NCI-H2171 treated with DMSO at 0.1 percent for 48 hours (cell line): Measurements from ENCODE around the gene FBXO28.
"Not testable (repeated sequence)": the region's sequence is repeated elsewhere in the genome, so short reads cannot be mapped to it uniquely, and the experiment has no call there.

ENCODE experiments used
- DNase-seq: peaks from one replicate; lab custom pipeline; 2025; lab: John Stamatoyannopoulos, UW

The FBXO28 gene, protein sequence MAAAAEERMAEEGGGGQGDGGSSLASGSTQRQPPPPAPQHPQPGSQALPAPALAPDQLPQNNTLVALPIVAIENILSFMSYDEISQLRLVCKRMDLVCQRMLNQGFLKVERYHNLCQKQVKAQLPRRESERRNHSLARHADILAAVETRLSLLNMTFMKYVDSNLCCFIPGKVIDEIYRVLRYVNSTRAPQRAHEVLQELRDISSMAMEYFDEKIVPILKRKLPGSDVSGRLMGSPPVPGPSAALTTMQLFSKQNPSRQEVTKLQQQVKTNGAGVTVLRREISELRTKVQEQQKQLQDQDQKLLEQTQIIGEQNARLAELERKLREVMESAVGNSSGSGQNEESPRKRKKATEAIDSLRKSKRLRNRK

DNA sequence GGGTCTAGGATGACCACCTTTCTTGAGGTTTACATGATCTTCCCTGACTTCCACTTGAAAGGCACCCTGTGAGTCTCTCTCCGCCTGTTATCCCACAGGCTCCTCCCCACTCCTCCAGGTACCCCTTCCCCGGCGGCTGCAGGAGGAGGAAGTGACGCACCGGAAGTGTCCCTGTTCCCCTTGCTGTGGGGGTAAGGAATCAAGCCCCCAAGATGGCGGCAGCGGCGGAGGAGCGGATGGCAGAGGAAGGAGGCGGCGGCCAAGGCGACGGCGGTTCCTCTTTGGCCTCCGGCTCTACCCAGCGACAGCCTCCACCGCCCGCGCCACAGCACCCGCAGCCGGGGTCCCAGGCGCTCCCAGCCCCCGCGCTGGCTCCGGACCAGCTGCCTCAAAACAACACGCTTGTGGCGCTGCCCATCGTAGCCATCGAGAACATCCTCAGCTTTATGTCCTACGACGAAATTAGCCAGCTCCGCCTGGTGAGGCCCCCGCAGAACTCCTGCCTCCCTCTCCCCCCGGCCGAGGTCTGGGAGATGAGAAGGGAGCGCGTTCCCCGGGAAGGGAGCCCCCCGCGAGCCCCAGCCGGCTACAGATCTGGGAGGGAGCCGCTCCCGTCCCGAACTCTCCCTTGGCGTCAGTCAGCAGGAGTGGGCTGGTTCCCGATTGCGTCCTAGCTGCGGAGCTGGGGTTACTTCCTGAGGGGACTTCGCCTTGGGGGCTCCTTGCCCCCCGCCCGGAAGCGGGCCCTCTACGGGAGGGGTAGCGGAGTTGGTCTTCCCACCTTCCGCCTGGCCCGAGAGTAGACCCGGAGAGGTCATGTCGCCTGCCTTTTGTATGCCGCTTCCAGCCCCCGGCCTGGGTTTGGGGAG is at the start of gene FBXO28:
Gene FBXO28 (plus strand): TSS at position 194 of the 869 bp plus-strand sequence. CDS start 19 bp downstream, at position 213.
- peak; percentile 97 for DNase-seq

DNA sequence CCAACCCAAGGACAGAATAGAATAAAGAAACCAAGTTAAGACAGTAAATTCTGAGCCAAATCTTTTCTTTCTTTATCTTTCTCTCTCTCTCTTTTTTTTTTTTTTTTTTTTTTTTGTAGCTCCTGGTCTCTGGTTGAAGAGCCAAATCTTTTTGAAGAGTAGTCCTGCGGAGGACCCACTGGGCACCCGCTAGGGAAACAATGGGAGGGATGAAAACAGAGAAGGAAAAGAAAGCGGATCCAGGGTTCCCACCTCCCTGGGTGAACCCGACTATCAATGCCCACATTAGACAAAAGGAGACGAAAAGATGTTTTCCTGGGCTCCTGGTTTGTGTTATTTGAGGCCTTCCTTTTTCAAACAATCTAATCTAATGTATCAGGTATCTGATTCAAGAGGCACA is 49.8 kb upstream of the FBXO28 start:
- DNase-seq: no peak

DNA sequence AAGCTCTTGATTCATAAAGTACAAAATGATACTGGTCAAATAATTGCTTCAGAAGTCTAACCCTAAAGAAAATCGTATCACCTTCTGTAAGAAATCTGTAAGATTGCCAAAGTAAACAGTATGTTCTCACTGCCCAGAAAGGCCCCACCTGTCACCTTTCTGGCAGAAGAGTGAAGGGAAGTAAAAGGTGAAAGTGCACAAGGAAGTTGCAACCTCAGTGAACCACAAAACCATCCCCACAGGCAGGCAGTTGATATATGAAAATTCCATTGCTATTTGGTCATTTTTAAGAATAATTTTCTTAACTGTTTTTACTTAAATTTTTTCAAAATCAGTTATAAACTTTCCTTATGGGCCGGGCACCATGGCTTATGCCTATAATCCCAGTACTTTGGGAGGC is 48.5 kb upstream of the FBXO28 start:
- peak; percentile 58 for DNase-seq

DNA sequence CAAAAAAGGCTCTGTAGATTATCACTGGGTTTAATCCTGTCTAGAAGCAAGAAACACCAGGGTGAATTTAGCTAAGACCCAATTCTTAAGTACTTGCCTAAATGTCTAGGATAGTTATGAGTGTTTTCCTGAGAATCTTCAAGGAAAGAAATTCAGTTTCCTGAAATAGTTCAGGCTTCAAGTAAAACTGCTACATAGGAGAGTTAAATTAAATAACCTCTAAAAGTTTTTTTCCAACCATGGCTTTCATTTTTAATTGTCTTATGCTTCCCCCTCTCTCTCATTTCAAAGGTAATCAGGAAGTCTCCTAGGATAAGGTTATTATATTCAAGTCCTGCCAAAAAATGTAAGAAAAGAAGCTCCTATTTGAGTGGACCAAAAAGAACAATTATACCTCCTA is 46.7 kb upstream of the FBXO28 start:
- DNase-seq: no peak

DNA sequence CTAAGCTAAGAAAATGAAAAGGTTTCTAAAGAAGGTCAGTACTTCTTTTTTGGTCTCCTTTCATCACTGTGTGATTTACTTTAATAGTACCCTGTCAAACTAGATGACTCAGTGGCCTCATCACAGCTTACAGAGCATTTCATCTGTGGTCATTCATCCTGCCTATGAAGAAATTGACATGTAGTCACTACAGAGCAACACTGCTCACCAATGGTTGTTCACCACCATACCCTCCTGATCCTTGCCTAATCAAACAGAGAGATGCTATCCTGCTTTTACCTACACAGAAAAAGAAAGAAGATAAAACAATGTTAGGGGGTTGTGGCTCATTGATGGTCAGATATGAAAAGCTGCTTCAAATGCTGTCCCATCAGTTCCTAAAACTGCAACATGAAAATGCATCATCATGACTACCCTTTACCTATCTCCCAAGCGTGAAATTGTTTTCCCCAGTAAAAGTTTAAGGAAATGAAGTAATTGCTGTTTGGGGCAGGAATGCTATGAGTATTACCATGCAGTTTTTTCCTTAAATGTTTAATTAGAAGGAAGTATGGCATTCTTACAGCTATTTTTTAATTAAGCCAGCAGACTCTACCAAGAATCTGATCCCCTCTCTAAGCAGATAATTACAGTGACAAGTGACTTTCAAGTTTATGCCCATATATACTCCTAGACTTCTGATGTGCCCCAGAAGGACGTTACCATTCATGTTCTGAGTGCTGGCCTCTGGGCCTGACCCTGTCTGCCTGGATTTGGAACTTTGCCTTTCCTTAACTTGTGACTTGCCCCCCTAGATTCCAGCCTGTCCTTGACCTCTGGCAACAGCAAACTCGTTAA is 46.1 kb upstream of the FBXO28 start:
- no peak for DNase-seq

DNA sequence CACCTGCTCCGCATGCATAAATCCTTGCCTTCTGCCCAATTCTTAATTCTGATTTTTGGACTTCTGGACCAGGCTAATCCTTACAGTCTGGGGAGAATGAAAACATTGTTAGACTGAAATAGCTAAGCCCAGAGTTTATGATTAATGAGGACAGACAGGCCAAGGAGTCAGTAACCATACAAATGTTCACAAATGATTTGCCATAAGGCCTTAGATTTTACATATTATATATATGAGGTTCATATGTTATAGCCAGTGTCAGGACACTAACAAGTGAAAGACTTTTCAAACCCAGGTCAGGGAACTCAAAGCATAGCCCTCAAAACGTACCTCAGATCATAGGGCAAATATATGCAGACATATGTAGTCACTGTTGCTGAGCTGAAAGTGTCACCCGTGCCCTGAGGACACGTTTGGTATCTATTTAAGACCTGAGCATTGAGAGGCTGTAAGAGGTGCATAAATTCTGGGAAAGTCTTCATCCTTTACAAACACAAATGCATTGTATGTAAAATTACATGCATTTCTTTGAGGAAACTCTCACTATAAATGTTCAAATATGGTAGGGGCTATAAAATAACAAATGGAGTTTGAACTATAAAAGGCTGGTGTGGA is 45.3 kb upstream of the FBXO28 start:
- DNase-seq: no peak

DNA sequence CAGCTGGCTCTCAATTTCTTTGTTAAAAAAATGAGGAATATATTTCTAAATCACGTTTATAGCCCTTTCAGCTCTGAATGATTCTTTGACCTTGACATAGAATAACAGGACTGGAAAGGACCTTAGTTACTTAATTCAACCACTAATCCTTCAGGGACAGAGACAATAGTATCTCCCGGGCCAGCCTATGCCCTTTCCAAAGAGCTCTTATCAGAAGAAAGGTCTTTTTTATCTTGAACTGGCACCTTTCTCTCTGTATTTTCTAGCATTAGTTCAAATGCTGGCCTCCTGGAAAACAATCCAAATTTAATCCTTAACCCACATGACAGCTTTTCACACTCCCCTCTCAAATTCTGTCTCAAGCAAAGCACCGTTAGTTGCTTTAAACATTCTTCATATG is 44.8 kb upstream of the FBXO28 start:
- DNase-seq: no peak

DNA sequence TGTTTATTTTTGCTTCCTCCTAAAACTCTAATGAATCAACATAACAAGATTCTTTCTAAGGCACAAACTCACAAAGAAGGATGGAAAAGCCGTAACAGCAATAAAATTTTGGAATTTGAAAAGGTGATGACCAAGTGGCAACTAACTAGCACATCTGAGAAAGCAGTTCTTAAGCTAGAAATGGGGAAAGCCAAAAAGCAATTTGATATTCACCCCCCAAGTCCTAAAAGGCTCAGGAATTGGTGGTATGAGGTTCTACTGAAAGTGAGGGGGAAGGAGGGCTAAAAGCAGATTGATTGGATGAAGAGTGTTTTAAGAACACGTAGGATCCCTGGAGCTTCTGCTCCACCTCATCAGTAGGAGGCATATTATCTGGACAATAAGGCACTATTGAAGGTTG is 43.4 kb upstream of the FBXO28 start:
- DNase-seq: no peak

DNA sequence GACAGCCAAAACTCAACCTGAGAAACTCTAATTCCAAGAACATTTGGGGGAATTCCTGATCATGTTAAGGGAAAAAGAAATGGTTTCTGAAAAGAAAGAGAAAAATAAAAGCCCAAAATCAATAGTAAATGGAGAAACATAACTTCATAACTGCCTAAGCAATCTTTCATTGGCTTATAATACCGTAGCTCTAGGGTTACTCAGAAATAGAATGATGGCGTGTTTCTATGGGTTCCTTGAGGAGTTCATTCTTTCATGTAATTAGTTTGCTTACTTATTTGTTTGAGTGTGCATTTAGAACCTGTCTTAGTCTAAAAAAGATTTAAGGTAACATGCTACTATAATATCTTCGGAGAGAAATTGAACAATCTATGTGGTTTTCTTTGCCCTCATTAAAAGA is 37.5 kb upstream of the FBXO28 start:
- no peak for DNase-seq

DNA sequence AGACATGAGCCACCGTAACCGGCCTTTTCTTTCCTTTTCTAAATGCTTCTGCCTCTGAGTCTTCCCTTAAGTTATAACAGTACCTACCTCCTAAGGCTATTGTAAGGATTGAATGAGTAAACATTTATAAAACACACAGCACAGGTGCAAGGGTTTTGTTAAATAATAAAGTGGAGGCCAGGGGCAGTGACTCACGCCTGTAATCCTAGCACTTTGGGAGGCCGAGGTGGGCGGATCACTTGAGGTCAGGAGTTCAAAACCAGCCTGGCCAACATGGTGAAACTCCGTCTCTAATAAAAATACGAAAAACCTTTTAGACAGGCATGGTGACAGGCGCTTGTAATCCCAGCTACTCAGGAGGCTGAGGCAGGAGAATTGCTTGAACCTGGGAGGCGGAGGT is 34.3 kb upstream of the FBXO28 start:
- not testable (repeated sequence) for DNase-seq

DNA sequence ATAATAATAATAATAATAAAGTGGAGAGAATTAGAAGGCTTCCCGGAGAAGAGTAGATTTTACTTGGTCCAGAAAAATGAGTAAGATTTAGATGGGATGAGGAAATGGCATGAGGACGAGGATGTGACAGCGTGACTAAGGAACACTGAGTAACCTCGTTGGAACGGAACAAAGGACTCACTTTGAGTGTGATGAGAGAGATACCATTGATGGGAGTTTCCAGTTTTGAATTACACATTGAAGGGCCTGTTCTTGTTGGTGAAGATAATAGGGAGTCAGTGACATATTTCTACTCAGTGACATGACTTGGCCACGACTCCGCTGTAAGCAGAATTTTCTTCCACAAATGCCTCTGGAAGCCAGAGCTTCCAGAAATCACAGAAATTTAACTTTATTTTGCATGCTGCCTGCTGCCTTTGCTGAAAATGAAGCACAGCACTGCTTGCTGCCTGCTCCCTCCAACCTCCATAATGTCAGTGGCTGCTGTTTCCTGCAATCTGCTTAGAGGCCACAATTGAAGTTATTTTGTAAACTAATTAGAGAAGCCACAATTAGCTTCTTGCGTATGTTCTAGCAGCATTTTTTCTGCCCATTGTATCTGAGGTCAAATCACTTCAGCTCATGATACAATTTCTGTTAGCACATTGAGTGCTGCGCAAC is 33.7 kb upstream of the FBXO28 start:
- DNase-seq: no peak

DNA sequence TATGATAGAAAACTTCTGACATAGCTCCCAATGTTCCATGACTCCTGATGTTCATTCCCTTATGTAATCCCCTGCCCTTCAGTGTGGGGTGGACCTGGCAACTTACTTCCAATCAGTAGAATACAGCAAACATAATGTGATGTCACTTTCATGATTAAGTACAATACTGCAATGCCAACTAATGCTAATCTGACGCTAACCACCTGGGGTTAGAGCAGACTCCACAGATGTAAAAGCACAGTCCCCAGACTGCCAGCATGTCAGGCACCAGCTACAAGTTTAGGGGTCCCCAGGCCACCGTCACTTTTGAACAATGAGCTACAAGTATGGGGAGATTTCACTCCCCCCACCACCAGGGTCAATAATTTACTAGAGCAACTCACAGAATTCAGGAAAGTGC is 32.3 kb upstream of the FBXO28 start:
- DNase-seq: no peak

DNA sequence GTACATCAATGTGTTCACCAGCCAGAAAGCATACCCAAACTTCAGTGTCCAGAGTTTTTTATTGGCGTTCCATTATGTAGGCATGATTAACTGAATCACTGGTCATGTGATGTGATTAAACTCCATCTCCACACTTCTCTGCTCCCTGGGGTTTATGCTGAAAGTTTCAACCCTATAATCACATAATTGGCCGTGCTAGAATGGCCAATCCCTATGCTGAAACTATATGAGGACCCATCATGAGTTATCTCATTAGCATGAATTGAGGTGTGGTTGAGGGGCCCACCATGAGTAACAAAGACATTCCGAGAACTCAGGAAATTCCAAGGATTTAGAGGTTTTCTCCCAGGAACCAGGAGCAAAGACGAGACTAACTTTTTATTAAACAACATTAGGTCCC is 31.8 kb upstream of the FBXO28 start:
- DNase-seq: no peak

DNA sequence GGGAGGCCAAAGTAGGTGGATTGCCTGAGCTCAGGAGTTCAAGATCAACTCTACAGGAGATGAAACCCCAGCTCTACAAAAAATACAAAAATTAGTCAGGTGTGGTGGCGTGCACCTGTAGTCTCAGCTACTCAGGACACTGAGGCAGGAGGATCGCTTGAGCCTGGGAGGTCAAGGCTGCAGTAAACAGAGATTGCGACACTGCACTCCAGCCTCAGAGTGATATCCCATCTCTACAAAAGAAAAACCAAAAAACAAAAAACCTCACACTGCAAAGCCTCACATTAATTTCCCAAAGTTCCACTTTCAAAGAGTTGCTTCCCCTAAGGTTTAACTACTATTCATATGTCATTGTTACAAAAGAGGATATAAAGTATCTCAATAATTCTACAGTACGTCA is 29.0 kb upstream of the FBXO28 start:
- DNase-seq: no peak

DNA sequence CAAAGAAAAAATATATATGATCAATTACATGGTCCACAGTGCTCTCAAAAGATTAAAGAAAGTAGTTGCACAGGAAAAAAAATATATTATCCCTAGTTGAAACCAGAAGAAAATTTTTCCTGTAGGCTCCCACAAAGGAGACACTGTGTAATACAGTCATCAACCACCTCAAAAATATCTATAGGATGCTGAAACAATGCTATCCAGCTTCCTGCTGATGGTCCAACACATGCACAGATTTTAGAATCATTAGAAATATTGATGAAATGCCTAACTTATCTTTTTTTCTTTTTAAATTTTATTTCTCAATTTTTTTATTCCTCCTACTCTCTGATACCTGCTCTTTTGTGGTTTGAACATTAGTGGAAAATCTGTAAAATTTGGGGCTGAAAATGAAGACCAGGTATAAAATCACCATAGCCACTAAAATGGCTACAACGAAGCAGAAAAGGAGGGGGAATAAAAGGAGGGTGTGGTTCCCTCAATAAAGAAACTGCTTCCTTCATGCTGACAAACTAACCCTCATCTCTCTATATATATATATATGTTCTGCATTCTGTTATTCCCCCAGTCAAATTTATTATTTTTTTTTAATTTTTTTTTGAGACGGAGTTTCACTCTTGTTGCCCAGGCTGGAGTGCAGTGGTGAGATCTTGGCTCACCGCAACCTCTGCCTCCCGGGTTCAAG is 28.3 kb upstream of the FBXO28 start:
- no peak for DNase-seq

DNA sequence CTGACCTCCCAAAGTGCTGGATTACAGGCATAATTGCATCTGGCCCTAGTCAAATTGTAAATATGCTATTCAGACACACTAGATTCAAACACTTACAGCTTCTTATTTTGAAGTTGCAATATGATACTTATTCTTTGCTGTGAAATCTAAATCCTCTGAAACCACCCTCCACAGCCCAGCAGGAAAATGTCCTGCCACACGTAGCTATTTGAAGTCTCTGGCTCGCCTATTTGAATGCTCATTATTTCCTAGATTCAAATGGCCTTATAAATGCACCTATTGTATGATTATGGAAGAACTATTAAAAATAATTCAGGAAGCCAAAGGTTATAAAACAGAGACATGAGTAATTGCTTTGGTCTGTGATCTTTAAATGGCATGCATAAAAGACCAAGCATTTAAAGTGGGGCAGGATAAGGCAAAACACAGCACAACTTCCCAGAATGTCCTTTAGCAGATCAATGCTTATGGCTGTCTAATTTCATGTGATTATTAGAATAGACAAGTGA is 26.6 kb upstream of the FBXO28 start:
- DNase-seq: no peak

DNA sequence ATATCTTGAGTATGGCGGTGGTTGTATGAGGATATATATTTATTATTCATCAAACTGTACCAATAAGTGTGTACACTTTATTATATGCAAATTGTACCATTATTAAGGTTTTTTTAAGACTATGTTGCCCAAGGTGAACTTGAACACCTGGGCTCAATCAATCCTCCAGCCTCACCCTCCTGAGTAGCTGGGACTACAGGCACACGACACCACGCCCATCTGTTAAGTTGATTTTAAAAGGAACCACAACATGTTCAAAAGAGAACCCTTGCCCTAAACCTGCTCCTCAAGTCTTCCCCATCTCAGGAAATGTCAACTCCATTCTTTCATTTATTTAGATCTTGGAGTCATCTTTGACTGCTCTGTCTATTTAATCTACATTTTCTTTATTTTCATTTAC is 24.3 kb upstream of the FBXO28 start:
- DNase-seq: no peak

DNA sequence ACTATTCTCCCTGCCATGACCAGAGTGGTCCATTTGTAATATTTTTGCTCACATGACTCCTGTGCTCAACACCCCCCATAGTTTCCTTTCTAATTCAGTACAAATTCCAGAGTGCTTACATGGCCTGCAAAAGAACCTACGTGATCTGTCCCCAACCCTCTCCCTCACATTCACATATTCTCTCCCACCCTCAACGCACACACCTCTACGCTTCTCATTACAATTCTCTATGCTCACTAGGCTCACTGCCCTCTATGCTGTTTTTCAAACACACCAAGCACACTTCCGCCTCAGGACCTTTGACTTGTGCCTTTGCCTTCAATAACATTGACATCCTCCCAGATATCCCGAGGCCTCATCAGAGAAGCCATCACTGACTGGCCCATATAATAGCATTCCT is 23.8 kb upstream of the FBXO28 start:
- no peak for DNase-seq

DNA sequence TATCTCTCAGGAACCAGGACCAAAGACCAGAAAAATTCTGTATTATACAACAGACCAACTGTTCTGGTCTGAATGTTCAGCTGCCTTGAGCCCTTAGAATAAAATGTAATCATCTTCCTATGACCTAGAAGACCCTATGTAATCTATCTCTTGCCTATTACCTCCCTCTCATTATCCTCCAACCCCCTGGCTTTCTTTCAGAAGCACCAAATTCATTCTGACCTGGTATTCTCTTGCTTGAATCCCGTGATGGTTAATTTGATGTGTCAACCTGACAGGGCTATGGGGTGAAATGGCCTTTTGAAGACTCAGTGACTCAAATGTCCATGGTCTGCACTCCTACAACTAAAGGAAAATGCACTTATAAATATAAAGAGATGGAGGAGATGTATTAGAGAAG is 21.8 kb upstream of the FBXO28 start:
- DNase-seq: no peak

DNA sequence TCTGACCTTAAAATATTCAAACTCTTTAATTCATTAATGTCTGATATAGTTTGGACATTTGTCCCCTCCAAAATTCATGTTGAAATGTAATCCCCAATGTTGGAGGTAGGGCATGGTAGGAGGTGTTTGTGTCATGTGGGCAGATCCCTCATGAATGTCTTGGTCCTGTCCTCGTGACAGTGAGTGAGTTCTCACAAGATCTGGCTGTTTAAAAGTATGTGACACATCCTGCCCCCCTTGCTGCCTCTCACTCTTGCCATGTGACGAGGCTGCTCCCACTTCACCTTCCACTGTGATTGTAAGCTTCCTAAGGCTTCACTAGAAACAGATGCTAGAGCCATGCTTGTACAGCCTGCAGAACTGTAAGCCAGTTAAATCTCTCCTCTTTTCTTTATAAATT is 21.3 kb upstream of the FBXO28 start:
- DNase-seq: no peak

DNA sequence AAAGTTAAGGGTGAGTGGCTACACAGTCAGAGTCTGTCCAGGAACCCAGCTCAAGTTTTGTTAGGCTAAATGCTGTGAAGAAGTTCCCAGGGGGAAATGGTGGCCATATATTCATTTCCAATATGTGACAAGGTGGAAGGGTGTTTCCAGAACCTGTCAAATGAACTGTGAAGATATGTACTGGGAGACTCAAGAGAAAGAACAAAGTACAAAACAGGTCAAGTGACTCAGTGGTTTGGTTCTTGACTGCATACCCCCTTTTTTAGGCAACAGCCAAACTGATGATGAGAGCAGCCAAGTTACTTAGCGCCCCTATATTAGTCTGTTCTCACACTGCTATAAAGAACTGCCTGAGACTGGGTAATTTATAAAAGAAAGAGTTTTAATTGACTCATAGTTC is 18.6 kb upstream of the FBXO28 start:
- no peak for DNase-seq
